Skin epidermis (tissue), 12 donors: ENCODE results near the gene FRYL.
"Not testable (repeated sequence)": the region's sequence is repeated elsewhere in the genome, so short reads cannot be mapped to it uniquely, and the experiment has no call there.

Experiments
- H3K27ac ChIP-seq, 21 experiments: fragments of 200-600 bp; sonication (generic) in 11 of 21; one replicate each; pipeline ENCODE4 v1.5.0; 2020; ENCODE audit warnings: mild to moderate bottlenecking in 3 of 21, inconsistent platforms in 2 of 21, moderate library complexity in 2 of 21
- H3K4me3 ChIP-seq, 7 experiments: fragments of 200-600 bp; sonication (generic) in 2 of 7; one replicate each; pipeline ENCODE4 v1.5.0; 2020; ENCODE audit warnings: inconsistent platforms in 2 of 7, mild to moderate bottlenecking in 2 of 7, moderate library complexity in 1 of 7

Gene FRYL

DNA sequence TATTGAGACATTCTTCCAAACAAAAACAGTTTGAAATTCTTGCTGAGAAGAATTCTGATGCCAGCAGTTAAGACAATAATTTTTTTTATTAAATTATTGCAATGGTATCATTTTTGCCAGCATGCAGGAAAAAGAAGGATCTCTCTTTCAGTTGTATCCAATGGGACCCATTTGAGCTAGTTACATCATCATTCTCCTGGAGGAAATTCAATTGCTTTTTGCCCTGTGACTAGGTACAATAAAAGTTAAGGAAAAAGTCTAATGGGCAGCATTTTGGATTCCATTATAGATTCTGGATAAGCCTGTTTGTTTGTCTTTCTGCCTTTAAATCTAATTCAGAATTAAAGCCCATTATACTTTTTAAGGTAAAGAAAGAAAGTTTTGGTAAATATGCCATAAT is 10.5 kb upstream of the FRYL start:
- Histone ChIP-seq H3K4me3 (no peak overlapping the region), H3K27ac (no peak overlapping the region)

DNA sequence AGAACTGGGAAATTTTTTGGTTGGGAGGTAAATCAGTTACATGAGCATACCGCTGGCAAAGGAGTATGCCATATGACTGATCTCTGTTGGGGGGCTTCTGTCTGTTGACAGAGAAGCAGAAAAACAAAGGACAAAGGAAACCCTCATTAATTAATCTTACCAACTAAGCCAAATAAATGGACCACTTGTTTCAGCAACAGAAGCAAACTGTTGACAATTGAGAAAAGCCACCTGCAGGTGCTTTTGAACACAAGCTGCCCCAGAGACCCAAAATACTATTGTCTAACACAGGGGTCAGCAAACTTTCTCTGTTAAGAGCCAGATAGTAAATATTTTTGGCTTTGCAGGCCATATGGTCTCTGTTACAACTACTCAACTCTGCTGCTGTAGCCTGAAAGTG is 7.0 kb upstream of the FRYL start:
- H3K27ac ChIP-seq: no peak overlapping the region

DNA sequence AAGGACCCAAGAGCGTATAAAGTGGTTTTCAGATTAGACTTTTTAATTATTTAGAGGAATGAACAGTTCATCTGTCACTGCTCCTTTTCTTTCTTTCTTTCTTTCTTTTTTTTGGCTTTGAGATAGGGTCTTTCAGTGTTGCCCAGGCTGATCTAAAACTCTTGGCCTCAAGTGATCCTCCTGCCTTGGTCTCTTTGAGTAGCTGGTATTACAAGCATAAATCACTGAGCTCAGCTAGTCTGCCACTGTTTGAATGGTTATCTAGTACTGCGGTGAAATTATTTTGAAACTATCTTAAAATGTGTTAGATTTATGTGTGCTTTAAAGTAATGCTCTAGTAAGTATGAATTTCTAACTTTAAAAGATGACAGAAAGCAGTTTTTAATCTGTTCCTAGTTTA is 6.5 kb upstream of the FRYL start:
- Histone ChIP-seq H3K27ac (no peak overlapping the region), H3K4me3 (no peak overlapping the region)

More for the DNA sequence above, 7.0 kb upstream of the FRYL start:
- H3K4me3 ChIP-seq: no peak overlapping the region

DNA sequence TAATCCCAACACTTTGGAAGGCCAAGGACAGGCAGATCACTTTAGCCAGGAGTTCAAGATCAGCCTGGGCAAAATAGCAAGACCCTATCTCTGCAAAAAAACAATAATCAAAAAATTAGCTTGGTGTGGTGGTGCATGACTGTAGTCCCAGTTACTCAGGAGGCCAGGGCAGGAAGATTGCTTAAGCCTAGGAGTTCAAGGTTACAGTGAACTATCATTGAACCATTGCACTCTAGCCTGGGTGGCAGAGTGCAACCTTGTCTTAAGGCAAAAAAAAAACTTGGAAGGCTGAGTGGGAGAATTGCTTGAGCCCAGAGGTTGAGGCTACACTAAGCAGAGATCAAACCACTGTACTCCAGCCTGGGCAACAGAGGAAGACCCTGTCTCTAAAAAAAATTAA is 5.2 kb upstream of the FRYL start:
- Histone ChIP-seq H3K27ac (no peak overlapping the region), H3K4me3 (no peak overlapping the region)

DNA sequence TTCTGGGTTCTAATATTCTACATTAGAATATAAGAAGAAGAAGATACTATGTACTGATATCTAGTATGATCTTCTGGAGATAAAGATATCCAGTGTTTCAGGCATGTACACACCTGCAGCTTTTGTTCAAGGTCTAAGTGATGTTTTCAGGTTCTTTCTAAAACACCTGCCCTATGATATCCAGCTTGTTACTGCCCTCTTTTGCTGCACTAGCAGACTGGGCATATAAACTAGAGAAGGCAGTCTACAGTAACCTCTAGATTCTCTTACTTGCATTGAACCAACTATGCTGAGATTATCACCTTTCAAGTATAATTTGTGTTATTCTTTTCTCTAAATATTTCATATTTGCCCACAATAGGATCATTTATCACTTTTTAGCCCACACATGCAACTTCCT is 1.9 kb upstream of the FRYL start:
- Histone ChIP-seq H3K4me3 (no peak overlapping the region), H3K27ac (no peak overlapping the region)

DNA sequence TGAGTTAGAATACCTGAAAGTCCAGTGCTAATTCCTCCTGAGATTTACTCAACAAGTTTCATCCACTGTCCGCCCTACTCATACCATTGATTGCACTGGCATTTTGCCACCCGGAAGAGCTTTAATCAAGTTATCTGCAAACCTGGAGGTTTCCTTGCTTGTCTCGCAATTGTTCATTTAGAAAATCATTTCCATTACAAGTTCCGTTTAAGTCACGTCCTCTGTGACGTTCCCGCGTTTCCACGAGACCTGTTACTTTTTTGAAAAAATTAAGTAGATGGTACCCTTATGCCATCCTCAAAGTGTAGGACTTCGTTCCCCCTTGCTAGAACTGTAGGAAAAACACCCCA is 761 bp upstream of the FRYL start:
- Histone ChIP-seq H3K27ac (peak overlapping the region in 20 of 21 experiments; percentile 31 to 98 (median 82)), H3K4me3 (peak overlapping the region; percentile 65 to 97 (median 88))

DNA sequence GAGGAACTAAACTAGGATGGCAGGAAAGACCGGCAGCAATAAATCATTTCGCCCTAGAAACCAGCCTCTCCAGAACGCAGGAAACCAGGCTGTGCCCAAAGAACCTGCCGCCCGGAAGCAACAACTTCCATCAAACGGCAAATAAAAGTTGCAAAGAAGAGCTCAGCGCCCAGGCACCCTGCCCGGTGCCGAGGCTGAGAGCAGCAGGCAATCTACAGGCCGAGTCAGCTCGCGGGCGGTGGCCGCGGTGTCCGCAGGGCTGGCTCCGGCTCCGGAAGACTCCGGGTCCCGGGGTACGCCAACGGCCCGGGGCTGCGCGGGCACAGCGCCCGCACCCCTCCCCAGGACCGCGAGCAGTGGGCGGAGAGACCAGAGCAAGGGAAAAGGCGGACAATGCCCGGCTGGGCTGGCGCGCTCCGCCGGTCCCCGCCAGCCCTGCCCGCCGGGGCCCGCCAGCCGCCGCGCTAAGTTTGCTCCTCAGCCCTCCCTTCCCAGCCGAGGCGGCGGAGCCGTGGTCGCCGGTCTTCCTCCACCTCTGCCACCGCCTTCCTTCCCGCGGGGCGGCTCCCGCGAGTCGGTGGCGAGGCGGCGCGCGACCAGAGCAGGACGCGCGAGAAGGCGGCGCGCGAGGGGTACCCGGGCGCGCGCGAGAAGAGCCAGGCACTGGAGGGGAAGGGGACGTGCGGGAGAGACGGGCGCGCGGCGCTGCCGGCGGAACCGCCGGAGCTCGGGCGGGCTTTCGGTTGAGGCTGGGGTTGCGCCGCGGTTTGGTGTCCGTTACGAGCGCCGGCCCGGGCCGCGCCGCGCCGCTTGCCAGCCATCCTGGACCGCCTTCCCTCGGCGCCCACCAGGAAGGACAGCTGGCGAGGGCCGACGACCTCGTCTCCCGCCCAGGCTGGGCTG is 733 bp downstream of the FRYL start:
- peak overlapping the region; percentile 65 to 97 (median 88) for H3K4me3 ChIP-seq

DNA sequence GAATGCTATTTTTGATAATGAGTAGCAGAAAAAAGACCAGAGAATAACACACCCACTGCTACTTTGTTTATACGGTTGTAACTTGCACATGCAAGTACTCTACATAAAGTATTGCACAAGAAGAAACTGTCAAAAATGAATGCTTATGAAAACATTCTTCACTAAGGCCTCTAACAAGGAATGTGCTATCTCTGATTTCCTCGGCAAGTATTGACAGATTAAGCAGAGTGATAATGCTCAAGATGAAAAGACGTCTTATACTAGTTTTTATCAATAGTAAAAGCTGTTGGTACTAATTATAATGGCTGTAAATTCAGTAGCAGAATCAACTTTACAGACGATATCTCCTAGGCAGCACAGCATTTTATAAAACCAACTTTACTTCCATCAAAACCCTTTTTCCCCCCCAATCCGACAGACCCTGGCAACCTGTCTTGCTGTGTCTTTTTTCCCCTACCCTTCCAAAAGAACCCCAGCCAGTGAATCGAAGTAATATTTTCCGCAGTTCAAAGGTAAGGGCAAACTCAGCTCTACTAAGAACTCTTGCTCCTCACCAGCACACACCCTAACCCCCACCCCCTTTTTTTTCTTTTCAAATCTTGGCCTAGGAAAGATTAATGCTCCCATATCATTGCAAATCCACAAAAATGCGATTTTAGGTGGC is 1.5 kb downstream of the FRYL start:
- H3K4me3 ChIP-seq: peak overlapping the region; percentile 65 to 97 (median 88)

More for the DNA sequence above, 733 bp downstream of the FRYL start:
- peak overlapping the region; percentile 73 to 98 (median 95) for H3K27ac ChIP-seq

DNA sequence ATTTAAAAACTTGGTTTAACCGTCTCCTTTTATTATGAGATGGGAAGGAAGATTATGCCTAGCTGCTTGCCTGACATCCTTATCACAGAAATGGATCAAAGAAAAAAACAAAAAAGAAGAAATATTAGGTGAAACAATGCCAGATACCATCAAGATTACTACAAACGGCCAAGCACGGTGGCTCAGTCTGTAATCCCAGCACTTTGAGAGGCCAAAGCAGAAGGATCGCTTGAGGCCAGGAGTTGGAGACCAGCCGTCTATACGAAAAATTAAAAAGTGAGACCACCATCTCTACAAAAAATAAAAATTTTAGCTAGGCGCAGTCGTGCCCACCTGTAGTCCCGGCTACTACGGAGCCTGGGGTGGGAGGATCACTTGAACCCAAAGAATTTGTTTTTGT is 2.3 kb downstream of the FRYL start:
- peak overlapping the region in 2 of 7 experiments; percentile 74 to 88 for H3K4me3 ChIP-seq
- peak overlapping the region in 11 of 21 experiments; percentile 21 to 96 (median 93) for H3K27ac ChIP-seq

More for the DNA sequence above, 1.5 kb downstream of the FRYL start:
- H3K27ac ChIP-seq: peak overlapping the region in 20 of 21 experiments; percentile 83 to 98 (median 96)

DNA sequence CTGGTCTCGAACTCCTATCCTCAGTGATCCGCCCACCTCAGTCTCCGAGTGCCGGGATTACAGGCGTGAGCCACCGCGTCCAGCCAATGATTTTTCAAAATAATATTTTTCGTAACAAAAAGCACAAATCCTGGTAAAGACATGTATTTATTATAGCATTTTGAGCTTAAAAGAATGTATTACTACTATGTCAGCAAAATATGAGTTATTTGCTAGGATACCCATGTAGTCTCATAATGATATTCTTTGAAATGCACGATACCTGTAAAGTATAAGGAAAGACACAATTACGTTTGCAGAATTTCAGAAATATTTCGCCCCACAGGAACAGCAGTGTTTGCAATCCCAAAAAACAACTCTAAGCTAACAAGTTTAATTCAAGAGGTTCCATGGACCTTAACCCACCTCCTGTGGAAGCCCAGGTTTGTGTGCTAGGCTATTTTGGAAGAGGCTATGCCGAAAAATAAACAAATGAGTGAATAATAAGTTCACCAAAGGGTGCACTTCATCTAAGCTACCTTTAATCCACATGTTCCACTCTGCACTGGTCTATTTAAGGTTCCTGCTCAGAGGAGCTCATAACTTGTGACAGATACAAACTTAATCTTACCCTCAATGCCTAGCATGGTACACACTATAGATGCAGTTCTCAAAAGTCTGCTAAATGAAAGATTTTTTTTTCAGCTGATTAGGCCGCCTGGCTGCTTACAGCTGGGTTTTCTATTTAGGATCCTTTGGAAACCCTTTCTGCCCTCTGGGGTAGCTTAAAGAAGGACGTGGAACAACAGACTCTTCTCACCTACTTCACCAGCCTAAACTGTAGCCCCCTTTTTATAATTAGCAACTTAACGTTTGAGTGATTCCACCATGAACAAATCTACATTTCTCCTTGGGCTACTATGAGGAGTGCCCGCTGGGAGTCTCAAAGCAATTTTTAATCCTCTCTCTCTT is 5.0 kb downstream of the FRYL start:
- peak overlapping the region in 1 of 21 experiments; percentile 54 for H3K27ac ChIP-seq
- no peak overlapping the region for H3K4me3 ChIP-seq

DNA sequence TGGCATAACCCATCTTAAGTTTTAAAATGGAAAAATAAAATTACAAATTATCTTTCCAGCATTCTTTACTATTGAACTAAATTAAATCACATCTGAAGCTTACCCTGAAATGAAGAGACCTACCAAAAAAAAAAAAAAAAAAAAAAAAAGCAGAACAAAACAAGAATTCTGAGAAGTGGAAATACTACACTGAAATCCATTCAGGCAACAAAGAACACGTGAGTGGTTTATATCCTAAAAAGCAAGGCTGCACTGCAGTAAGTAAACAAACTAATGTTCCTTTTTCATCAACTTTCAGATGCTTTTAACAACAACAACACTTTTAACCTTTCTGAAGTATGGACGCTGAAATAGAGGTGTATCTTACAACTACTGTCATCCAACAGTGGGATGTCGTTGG is 7.5 kb downstream of the FRYL start:
- H3K27ac ChIP-seq: no peak overlapping the region
- H3K4me3 ChIP-seq: no peak overlapping the region

DNA sequence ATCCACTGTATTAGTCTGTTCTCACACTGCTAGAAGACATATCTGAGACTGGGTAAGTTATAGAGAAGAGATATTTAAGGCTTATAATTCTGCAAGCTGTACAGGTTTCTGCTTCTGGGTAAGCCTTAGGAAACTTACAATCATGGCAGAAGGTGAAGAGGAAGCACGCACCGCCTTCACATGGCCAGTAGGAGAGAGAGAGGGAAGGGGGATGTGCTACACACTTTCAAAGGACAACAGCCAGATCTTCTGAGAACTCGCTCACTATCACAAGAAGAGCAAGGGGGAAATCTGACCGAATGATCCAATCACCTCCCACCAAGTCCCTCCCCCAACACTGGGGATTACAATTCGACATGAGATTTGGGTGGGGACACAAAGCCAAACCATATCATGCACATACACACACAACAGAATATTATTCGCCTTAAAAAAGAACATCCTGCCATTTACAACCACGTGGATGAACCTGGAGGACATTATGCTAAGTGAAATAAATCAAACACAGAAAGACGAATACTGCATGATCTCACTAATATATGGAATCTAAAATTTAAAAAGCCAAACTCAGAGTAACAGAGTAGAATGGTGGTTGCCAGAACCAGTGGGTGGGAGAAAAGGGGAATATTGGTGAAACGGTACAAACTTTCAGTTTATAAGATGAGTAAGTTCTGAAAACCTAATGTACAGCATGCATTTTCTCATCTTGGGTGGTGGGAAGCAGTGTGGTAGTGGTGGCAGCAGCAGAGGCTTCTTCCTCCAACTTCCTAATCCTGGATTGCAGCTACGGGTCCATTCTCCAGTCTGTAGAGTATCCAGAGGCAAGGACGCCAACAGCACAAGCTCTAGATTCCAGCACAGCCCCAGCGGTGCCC is 12.8 kb downstream of the FRYL start:
- Histone ChIP-seq H3K27ac (no peak overlapping the region), H3K4me3 (no peak overlapping the region)

DNA sequence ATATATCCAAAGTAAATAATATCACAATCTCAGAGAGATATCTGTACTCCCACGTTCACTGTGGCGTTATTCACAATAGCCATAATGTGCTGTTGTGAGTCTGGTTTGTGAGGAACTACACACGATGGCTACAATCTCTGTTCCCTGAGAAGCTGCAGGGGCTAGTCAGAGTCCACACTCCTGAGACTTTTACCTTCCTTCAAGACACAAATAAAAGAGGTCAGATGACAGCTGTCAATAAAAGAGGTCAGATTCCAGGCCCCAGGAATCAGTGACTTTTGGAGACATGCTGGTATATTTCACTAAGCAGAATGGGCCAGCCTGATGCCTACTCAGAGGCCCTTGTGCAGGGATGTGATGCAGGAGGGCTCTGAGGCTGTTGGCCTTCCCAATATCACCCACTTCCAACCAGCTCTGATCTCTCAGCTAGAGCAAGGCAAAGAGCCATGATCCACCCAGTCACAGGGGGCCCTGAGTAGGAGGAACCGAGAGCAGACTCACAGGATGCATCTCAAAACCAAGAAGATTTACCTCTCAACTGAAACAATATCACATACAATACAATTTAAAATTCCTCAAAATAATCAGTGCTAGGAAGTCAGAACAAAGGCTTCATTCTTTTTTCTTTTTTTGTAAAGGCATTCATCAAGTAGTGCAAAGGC is 13.8 kb downstream of the FRYL start:
- no peak overlapping the region for H3K4me3 ChIP-seq
- H3K27ac ChIP-seq: no peak overlapping the region

DNA sequence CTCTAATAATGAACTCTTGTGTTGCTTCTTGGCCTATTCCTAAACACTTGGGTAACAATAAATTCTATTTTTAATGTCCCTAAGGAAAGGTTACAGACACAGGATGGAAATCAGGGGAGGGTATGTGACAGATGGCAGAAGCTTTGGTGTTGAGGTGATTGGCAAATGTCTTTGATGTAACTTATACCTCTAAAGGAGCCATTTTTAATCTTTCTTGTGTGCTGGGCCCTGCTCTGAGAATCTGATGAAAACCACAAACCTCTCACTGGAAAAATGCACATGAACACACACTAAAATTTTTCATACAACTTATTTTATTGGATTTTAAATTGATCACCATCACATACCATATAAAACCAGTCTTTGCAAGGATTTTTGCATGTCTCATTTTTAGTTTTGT is 17.7 kb downstream of the FRYL start:
- H3K4me3 ChIP-seq: no peak overlapping the region
- H3K27ac ChIP-seq: no peak overlapping the region

DNA sequence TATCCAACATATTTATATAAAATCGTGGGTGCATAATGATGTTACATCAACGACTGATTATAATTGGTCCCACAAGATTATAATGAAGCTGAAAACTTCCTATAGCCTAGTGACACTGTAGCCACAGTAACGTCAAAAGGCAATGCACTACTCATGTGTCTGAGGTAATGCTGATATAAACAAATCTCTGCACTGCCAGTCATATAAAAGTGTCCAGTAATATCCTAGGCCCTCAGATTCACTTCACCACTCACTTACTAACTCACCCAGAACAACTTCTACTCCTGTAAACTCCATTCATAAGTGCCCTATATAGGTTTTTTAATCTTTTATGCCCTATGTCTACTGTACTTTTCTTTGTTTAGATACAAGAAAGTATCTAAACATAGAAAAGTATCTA is 18.8 kb downstream of the FRYL start:
- Histone ChIP-seq H3K4me3 (no peak overlapping the region), H3K27ac (no peak overlapping the region)

DNA sequence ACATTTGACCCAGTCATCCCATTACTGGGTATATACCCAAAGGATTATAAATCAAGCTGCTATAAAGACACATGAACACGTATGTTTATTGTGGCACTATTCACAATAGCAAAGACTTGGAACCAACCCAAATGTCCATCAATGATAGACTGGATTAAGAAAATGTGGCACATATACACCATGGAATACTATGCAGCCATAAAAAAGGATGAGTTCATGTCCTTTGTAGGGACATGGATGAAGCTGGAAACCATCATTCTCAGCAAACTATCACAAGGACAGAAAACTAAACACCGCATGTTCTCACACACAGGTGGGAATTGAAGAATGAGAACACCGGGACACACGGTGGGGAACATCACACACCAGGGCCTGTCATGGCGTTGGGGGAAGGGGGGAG is 21.4 kb downstream of the FRYL start:
- H3K27ac ChIP-seq, H3K4me3 ChIP-seq: not testable (repeated sequence)

DNA sequence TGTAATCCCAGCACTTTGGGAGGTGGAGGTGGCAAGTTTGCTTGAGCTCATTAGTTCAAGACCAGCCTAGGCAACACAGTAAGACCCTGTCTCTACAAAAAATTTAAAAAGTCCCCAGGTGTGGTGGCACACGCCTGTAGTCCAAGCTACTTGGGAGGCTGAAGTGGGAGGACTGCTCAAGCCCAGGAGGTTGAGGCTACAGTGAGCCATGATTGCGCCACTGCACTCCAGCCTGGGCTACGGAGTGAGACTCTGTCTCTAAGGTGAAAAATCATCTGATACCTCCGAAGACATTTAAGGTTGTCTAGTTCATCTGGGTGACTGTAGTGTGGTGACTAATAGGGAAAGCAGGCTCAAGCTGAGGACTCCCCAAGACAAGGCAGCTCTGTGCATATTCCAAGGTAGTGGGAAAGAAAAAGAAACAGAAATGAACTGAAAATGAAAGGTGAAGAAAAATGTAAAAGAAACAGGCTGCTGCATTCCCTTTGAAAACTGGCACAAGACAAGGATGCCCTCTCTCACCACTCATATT is 23.3 kb downstream of the FRYL start:
- Histone ChIP-seq H3K4me3 (no peak overlapping the region), H3K27ac (no peak overlapping the region)

DNA sequence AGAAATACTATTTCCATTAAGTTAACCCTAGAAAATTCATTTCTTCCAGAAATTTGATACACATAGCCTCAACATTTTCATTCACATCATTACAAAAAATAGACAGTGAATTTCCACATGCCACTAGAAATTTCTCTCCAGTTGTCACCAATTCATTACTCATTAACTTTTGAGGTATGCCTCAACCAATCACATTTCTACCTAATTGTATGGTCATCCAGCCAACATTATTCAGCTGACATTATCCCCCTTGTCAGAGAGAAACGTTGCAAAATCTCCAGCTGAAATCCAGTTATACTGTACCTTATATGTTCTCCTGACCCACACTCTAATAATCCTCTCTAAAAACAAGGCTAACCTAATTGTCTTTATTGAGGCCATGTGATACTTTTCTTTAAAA is 24.8 kb downstream of the FRYL start:
- no peak overlapping the region for H3K27ac ChIP-seq
- no peak overlapping the region for H3K4me3 ChIP-seq
